GM18907 (cell line): ENCODE measurements around the gene LAMA4.
"Not testable (repeated sequence)": the region's sequence is repeated elsewhere in the genome, so short reads cannot be mapped to it uniquely, and the experiment has no call there.

ENCODE experiments used
- ATAC-seq: cut with Tn5 transposase; IDR thresholded peaks from one replicate; pipeline ENCODE4 v1.9.1; 2021; ENCODE audit warnings: mild to moderate bottlenecking, moderate library complexity; ENCODE audit not compliant: unreplicated experiment

LAMA4 gene

GRCh38 chr6:112109262-112109661 lies 145.1 kb downstream of the LAMA4 start:
- no peak for ATAC-seq

GRCh38 chr6:112106562-112106961 lies 147.8 kb downstream of the LAMA4 start:
- ATAC-seq: no peak

GRCh38 chr6:112106026-112106425 lies 148.3 kb downstream of the LAMA4 start:
- ATAC-seq: not testable (repeated sequence)

GRCh38 chr6:112100561-112100960 lies 153.8 kb downstream of the LAMA4 start:
- ATAC-seq: no peak

- ATAC-seq: no peak
These were observed 157.5 kb downstream of the LAMA4 start for GRCh38 chr6:112096901-112097300.

GRCh38 chr6:112087916-112088315 lies 166.5 kb downstream of the LAMA4 start:
- no peak for ATAC-seq

GRCh38 chr6:112087136-112087911 lies 167.0 kb downstream of the LAMA4 start, which contains the start of the genes FAM229B and TUBE1:
Gene FAM229B (plus strand): TSS chr6:112087591. CDS start chr6:112099284, 11,693 bp downstream.
Gene TUBE1 (minus strand): TSS chr6:112087482. CDS start chr6:112087434, 48 bp downstream.
- peak; percentile 98 for ATAC-seq

GRCh38 chr6:112086744-112087135 lies 167.6 kb downstream of the LAMA4 start:
- peak; percentile 30 for ATAC-seq

GRCh38 chr6:112085286-112086065 lies 168.9 kb downstream of the LAMA4 start:
- no peak for ATAC-seq

- ATAC-seq: no peak
These were observed 172.8 kb downstream of the LAMA4 start for GRCh38 chr6:112081569-112081968.

GRCh38 chr6:112066606-112067005 lies 187.8 kb downstream of the LAMA4 start:
- no peak for ATAC-seq

- no peak for ATAC-seq
These were observed 188.9 kb downstream of the LAMA4 start for GRCh38 chr6:112065426-112065986.

GRCh38 chr6:112062966-112063365 lies 191.4 kb downstream of the LAMA4 start:
- ATAC-seq: no peak

GRCh38 chr6:112061605-112062004 lies 192.8 kb downstream of the LAMA4 start:
- ATAC-seq: no peak
